IPS DF 19.7 (cell line): ENCODE results near the gene PGLYRP3.
"Not testable (repeated sequence)": the region's sequence is repeated elsewhere in the genome, so short reads cannot be mapped to it uniquely, and the experiment has no call there.

Source experiments
- DNase-seq: peaks from one replicate; pipeline ENCODE4 v3.0.0-alpha.2; 2013; ENCODE audit warnings: low read depth, low spot score

The PGLYRP3 gene

GRCh38 chr1:153348511-153349362 lies 36.0 kb upstream of the PGLYRP3 start, which contains the start of gene PGLYRP4:
Gene PGLYRP4, minus strand, starts transcription at chr1:153348841. Its CDS starts 909 bp downstream, at chr1:153347932.
- no peak for DNase-seq

- DNase-seq, result no peak
Measured at GRCh38 chr1:153347856-153348255, 35.1 kb upstream of the PGLYRP3 start.

- DNase-seq, result not testable (repeated sequence)
Measured at GRCh38 chr1:153347049-153347448, 34.3 kb upstream of the PGLYRP3 start.

- DNase-seq, result no peak
Measured at GRCh38 chr1:153346077-153346723, 33.4 kb upstream of the PGLYRP3 start.

- no peak for DNase-seq
Measured at GRCh38 chr1:153345187-153346076, 32.7 kb upstream of the PGLYRP3 start.

GRCh38 chr1:153344718-153345025 lies 31.9 kb upstream of the PGLYRP3 start:
- no peak for DNase-seq

GRCh38 chr1:153343811-153344717 lies 31.3 kb upstream of the PGLYRP3 start:
- DNase-seq, result no peak

- DNase-seq, result no peak
Measured at GRCh38 chr1:153343040-153343681, 30.4 kb upstream of the PGLYRP3 start.

- DNase-seq, result no peak
Measured at GRCh38 chr1:153342178-153342577, 29.4 kb upstream of the PGLYRP3 start.

GRCh38 chr1:153341431-153341934 lies 28.7 kb upstream of the PGLYRP3 start:
- DNase-seq, result no peak

GRCh38 chr1:153340356-153340755 lies 27.6 kb upstream of the PGLYRP3 start:
- no peak for DNase-seq

- DNase-seq, result no peak
Measured at GRCh38 chr1:153339802-153340201, 27.1 kb upstream of the PGLYRP3 start.

- DNase-seq, result no peak
Measured at GRCh38 chr1:153337980-153338853, 25.5 kb upstream of the PGLYRP3 start.

- no peak for DNase-seq
Measured at GRCh38 chr1:153336650-153337049, 23.9 kb upstream of the PGLYRP3 start.

- no peak for DNase-seq
Measured at GRCh38 chr1:153333902-153334301, 21.1 kb upstream of the PGLYRP3 start.

GRCh38 chr1:153324912-153325311 lies 12.2 kb upstream of the PGLYRP3 start:
- DNase-seq, result no peak

- DNase-seq, result no peak
Measured at GRCh38 chr1:153322568-153322967, 9.8 kb upstream of the PGLYRP3 start.

- DNase-seq, result not testable (repeated sequence)
Measured at GRCh38 chr1:153318145-153318544, 5.4 kb upstream of the PGLYRP3 start.

- not testable (repeated sequence) for DNase-seq
Measured at GRCh38 chr1:153316013-153316412, 3.3 kb upstream of the PGLYRP3 start.
